Sciatic nerve (tissue), 2 donors: Measurements from ENCODE around the gene MAGEB4. TPM values are rescaled to one million over a fixed set of nuclear protein-coding genes. Genes with fewer than 3 reads are reported as not detected.
A peak's percentile ranks its signal among the peaks of the same experiment; 100 is the strongest.

Experiments used
- ATAC-seq: fragments of 200-7000 bp; cut with Tn5 transposase; one replicate; pipeline ENCODE4 v1.9.1; 2020; ENCODE audit warnings: mild to moderate bottlenecking, moderate library complexity
- DNase-seq: peaks from one replicate; pipeline ENCODE4 v3.0.0-alpha.2; 2020; ENCODE audit warnings: low spot score
- intact Hi-C: fragments of 100-400 bp; cut with DNase I; formaldehyde crosslinking; loops from one replicate; pipeline ENCODE4 v1.14.2; 2022
- total RNA-seq: library from RNA; stranded (reverse); fragmentation: NEBNext Ultra II Directional; extraction: Animal tissue kit (Norgen Biotek cat#: 25700); gene quantifications from one replicate; pipeline ENCODE4 v1.2.1, GENCODE V29; 2021
- donor health status: DM: no; HTN: no; CAD: no.
- donor health status: DM: no; HTN: no; CAD: no.

Gene MAGEB4
- total RNA-seq, 1 donor from 2014 or later = not detected

- no peak for DNase-seq
- intact Hi-C loops = no loop called here
- ATAC-seq = no peak
Measured at GRCh38 chrX:30280428-30280827, 38.6 kb downstream of the MAGEB4 start.

DNA sequence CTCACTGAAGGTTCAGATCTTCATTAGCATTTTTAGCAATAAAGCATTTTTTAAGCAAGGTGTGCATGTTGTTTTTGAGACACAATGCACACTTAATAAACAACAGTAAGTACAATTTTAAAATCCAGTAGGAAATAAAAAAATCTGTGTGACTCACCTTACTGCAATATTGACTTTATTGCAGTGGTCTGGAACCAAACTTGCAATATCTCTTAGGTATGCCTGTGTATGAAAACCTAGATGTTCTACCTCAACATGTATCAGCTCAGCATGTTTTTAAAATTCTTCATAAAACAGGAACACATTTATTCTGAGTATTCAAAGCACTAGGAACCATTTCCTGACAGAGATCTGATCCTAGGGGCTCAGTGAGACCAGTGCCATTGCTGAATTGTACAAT, 40.7 kb downstream of the MAGEB4 start:
- DNase-seq (no peak), ATAC-seq (no peak)
- intact Hi-C loops = no loop called here

DNA sequence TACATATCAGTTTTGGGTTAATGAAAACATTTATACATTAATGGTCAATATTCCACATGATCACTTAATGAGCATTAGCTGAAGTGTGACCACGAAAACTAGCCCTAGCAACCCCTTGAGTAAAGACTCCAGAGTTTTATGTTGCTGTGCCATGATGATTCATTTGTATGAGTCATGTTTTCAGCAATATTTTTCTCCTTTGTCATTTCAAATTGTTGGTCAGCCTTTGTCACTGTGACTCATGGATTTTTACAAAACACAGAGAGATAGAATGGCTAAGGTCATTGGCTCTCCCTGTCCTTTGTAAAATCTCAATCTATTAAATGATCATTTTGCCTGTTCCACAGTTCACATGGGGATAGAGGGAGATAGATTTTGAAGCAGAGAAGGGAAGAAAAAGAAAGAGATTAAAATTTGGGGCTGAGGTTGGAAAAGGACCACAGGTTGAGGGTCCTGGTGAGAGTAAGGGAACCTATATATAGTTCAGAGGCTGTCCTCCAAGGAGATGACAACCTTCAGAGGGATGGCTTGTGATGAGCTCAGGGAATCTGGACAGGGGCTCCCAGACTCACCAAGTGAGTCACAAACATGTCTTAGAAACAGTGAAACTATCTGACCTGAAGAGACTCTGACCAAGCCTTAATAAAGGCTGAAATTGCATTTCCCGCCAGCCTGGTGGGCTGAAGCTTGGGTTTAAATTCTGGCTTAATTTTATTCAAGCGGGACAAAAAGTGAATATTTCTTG, 41.8 kb downstream of the MAGEB4 start:
- peak; percentile 75 for ATAC-seq
- DNase-seq = no peak
- intact Hi-C loops = no loop called here

Other genes starting within 250 kb of the MAGEB4 start
- not detected for gene MAGEB2, start 26.4 kb upstream of the MAGEB4 start, total RNA-seq
- not detected for gene MAGEB3, start 11.3 kb upstream of the MAGEB4 start, total RNA-seq
- gene MAGEB1, start 5.1 kb downstream of the MAGEB4 start, total RNA-seq = not detected
- 1.9 TPM for gene NR0B1, start 67.4 kb downstream of the MAGEB4 start, total RNA-seq